DMS79 treated with DMSO at 0.1 percent for 48 hours (cell line): ENCODE results near the gene TIMP2.
"Not testable (repeated sequence)": the region's sequence is repeated elsewhere in the genome, so short reads cannot be mapped to it uniquely, and the experiment has no call there.

Experiments
- DNase-seq: peaks from one replicate; lab custom pipeline; 2025; lab: John Stamatoyannopoulos, UW

Gene TIMP2

GRCh38 chr17:78904371-78904770 lies 20.8 kb downstream of the TIMP2 start:
- no peak for DNase-seq

- DNase-seq, result no peak
These were observed 21.9 kb downstream of the TIMP2 start, which contains the start of gene CEP295NL for GRCh38 chr17:78903101-78903779. TSS of gene CEP295NL (minus strand) at chr17:78903201. CDS start at chr17:78901828, 1,373 bp downstream.

GRCh38 chr17:78902231-78902630 lies 23.0 kb downstream of the TIMP2 start:
- DNase-seq, result not testable (repeated sequence)

- DNase-seq, result no peak
These were observed 23.4 kb downstream of the TIMP2 start for GRCh38 chr17:78901806-78902205.

- DNase-seq, result no peak
These were observed 24.4 kb downstream of the TIMP2 start for GRCh38 chr17:78900816-78901215.

GRCh38 chr17:78899361-78900260 lies 25.6 kb downstream of the TIMP2 start:
- no peak for DNase-seq

- no peak for DNase-seq
These were observed 26.2 kb downstream of the TIMP2 start for GRCh38 chr17:78898947-78899346.

- DNase-seq, result no peak
These were observed 26.9 kb downstream of the TIMP2 start for GRCh38 chr17:78898075-78898836.

- DNase-seq, result no peak
These were observed 27.5 kb downstream of the TIMP2 start for GRCh38 chr17:78897664-78898047.

GRCh38 chr17:78896834-78897663 lies 28.1 kb downstream of the TIMP2 start:
- no peak for DNase-seq

- DNase-seq, result no peak
These were observed 28.9 kb downstream of the TIMP2 start for GRCh38 chr17:78896091-78896833.

GRCh38 chr17:78895322-78895721 lies 29.9 kb downstream of the TIMP2 start:
- no peak for DNase-seq

GRCh38 chr17:78893684-78894083 lies 31.5 kb downstream of the TIMP2 start:
- no peak for DNase-seq

GRCh38 chr17:78892936-78893379 lies 32.2 kb downstream of the TIMP2 start:
- no peak for DNase-seq

GRCh38 chr17:78892520-78892919 lies 32.7 kb downstream of the TIMP2 start:
- DNase-seq, result no peak

- DNase-seq, result no peak
These were observed 33.1 kb downstream of the TIMP2 start for GRCh38 chr17:78892062-78892456.

- peak; percentile 36 for DNase-seq
These were observed 33.7 kb downstream of the TIMP2 start for GRCh38 chr17:78891406-78892061.

GRCh38 chr17:78890498-78890897 lies 34.7 kb downstream of the TIMP2 start:
- DNase-seq, result no peak

GRCh38 chr17:78890096-78890495 lies 35.1 kb downstream of the TIMP2 start:
- not testable (repeated sequence) for DNase-seq

GRCh38 chr17:78889531-78889930 lies 35.7 kb downstream of the TIMP2 start:
- no peak for DNase-seq
